HG02642 (cell line): Measurements from ENCODE around the gene AMHR2.
"Not testable (repeated sequence)": the region's sequence is repeated elsewhere in the genome, so short reads cannot be mapped to it uniquely, and the experiment has no call there.

ENCODE experiments used
- ATAC-seq: cut with Tn5 transposase; IDR thresholded peaks from one replicate; pipeline ENCODE4 v1.9.1; 2021; ENCODE audit warnings: mild to moderate bottlenecking; ENCODE audit not compliant: unreplicated experiment, poor library complexity

Gene AMHR2

DNA sequence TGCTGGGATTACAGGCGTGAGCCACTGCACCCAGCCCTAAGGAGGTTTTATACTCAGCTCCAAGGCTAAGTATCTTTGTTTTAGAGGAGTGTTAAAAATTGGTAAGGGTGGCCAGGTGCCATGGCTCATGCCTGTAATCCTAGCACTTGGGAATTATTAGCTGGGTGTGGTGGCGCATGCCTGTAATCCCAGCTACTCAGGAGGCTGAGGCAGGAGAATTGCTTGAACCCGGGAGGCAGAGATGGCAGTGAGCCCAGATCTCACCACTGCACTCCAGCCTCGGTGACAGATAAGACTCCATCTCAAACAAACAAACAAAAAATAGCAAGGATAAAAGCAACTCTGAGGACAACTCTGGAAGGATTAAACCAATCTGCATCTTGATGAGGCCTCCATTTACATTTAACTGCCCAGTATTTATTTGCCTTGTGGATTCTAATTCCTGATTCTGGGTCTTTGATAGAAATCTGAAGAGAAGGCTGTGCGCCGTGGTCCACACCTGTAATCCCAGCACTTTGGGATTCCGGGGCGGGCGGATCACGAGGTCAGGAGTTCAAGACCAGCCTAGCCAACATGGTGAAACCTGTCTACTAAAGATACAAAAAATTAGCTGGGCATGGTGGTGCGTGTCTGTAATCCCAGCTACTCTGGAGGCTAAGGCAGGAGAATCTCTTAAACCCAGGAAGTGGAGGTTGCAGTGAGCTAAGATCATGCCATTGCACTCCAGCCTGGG is 21.1 kb downstream of the AMHR2 start:
- ATAC-seq, result not testable (repeated sequence)

DNA sequence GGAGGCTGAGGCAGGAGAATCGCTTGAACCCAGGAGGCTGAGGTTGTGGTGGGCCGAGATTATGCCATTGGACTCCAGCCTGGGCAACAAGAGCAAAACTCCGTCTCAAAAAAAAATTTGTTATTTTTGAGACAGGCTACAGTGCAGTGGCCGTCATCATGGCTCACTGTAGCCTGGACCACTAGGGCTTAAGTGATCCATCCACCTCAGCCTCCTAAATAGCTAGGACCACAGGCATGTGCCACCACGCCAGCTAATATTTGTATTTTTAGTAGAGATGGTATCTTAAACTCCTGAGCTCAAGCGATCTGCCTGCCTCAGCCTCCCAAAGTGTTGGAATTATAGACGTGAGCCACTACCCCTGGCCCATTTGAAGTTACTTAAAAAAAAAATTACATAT is 27.3 kb downstream of the AMHR2 start:
- ATAC-seq, result no peak

GRCh38 chr12:53451661-53452158 is 28.1 kb downstream of the AMHR2 start, which contains the start of gene PCBP2:
TSS of gene PCBP2 (plus strand) at chr12:53452102. CDS start at chr12:53454801, 2,699 bp downstream.
- ATAC-seq, result peak; percentile 94

- peak; percentile 34 for ATAC-seq
These were observed 28.8 kb downstream of the AMHR2 start for GRCh38 chr12:53452159-53453077.

DNA sequence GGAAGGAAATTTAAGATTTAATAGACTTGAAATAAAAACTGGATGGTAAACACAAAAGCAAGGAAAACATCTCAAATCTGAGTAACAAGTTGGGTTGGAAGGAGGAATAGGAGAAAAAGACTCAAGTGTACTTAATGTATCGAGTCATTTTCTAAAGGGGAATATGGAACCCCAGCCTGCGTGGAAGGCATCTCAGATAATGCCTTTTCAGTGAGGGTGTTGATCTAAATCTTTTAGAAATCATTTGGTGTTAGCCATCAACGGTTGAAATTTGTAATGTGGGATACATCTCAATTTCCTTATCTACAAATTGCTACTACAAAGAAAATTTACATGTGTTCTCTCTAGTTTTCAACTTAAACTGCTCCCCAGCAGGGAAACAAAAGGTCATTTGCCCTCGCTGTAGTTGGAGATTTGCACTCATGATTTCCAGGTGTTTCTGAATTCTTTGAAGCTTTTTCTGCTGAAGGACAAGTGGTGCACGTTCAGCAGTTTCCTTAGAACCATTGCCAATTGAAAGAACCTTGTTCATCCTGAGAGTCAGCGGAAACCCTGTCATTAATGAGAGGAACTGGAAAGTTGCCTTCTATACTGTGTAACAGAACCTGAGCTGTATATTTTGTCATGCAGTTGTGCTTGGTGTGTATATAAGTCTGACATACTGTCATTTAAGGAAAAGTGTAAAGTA is 30.4 kb downstream of the AMHR2 start:
- ATAC-seq, result no peak

DNA sequence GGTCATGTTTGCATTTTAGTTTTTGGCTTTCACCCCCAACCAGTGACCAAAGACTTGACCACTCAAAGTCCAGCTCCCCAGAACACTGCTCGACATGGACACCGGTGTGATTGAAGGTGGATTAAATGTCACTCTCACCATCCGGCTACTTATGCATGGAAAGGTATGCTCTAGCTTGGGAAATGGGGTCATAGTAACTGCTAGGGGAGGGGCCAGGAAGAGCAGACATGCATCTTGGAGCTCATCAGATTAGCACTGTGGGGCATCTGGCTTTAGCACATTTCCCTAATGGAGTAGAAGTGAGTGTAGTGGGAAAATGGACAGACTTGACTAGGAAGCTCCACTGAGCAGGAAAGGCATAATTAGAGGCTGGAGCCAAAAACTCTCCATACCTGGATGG is 31.1 kb downstream of the AMHR2 start:
- no peak for ATAC-seq

GRCh38 chr12:53456654-53457366 is 33.2 kb downstream of the AMHR2 start:
- ATAC-seq, result no peak

- ATAC-seq, result no peak
These were observed 35.4 kb downstream of the AMHR2 start for GRCh38 chr12:53459097-53459496.

DNA sequence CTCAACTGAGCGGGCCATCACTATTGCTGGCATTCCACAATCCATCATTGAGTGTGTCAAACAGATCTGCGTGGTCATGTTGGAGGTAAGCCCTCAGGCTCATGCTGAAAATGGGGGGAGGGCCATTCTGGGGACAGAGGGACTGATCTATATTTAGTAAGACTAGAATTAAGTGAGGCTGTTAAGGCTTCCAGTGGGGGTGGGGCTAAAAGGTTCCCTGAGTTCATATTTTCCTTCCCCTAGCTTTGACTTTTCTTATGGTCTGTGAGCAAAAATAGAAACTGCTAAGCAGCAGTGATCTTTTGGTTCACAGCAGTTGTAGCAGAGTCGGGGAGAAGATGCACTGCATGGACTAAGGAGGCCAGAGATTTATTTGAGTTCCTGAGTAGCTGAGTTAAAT is 37.4 kb downstream of the AMHR2 start:
- no peak for ATAC-seq

- ATAC-seq, result no peak
These were observed 37.9 kb downstream of the AMHR2 start for GRCh38 chr12:53461591-53461990.

DNA sequence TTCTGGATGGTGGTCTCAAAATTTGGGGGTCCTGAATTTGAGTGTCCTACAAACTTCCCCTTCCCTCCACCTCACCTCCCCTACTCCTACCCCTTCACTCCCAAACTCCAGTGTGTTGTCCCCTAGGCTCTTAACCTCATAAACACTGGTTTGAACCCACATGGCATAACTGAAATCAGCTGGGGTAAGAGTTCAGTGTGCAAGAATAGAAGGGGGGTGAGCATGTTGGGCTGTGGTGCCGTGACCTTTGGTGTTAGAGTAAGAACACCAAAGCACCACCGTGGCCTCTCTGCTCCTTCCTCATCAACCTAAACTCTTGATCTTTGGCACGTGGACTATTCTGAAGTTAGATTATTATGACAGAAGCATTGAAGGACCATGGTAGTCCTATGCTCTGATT is 39.3 kb downstream of the AMHR2 start:
- no peak for ATAC-seq

DNA sequence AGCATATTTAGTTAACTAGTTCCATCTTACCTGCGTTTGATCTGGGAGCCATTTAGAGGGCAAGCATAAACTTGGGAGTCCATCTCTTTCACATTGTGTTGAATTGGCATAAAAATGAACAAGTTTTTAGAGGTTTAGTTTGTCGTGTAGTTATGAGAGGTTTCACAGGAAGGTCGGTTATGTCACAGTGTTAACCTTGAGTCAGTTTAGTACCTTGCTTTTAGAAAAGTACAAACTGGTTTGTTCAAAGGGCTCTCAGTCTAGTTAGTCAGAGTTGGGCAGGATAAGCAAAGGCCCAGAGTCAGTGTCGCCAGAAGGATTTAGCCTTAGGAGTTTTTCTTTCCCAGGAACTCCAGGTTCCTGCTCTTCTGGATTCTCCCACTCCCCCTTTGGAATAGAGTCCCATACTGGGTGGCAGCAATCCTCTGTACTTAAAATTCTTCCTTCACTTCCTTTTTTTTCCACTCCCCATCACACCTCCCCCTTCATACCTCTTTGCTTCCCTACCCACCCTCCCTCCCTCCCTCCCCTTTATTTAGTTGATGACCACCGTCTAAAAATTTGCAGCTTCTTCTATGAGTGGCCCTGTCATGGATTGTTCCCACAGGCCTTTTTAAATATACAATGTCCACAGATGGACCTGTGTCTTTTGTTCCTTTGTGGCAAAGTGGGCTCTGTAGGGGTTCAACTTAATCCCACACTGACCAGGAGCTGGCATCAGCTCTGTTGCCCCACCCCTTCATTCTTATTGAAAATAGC is 40.3 kb downstream of the AMHR2 start:
- no peak for ATAC-seq

- ATAC-seq, result no peak
These were observed 41.2 kb downstream of the AMHR2 start for GRCh38 chr12:53464685-53465418.

DNA sequence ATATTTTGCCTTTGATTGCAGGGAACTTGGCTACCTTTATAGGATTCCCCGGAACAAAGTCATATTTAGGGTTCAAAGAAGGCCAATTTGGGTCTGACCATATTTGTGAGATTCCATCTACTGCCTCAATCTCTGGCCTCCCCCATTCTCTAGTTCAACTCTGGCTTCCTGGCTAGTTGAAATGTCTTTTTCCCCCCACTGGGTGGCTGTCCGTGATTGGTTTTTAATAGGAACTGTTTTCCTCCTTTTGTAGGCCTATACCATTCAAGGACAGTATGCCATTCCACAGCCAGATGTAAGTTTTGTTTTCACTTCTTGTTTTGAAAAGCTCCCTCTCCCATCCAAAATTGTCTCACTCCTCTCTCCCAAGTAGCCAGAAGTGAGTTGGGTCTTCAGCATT is 42.0 kb downstream of the AMHR2 start:
- ATAC-seq, result no peak

- no peak for ATAC-seq
These were observed 43.0 kb downstream of the AMHR2 start for GRCh38 chr12:53466640-53467039.

GRCh38 chr12:53467082-53467481 is 43.4 kb downstream of the AMHR2 start:
- no peak for ATAC-seq

GRCh38 chr12:53467880-53468279 is 44.2 kb downstream of the AMHR2 start:
- ATAC-seq, result no peak

- ATAC-seq, result no peak
These were observed 44.6 kb downstream of the AMHR2 start for GRCh38 chr12:53468282-53468681.
